Suprapubic skin (tissue), 4 donors: ENCODE measurements around the gene C6orf120. TPM values are rescaled to one million over a fixed set of nuclear protein-coding genes. Genes with fewer than 3 reads are reported as not detected.
"Not testable (repeated sequence)": the region's sequence is repeated elsewhere in the genome, so short reads cannot be mapped to it uniquely, and the experiment has no call there.

ENCODE experiments used
- DNase-seq, 2 donors: peaks; one replicate each; pipeline ENCODE4 v3.0.0-alpha.2; 2019; ENCODE audit warnings: low spot score in 2 of 2
- H3K27ac ChIP-seq: fragments of 200-600 bp; sonication (generic); one replicate; pipeline ENCODE4 v1.5.1; 2019
- H3K27me3 ChIP-seq: fragments of 200-600 bp; sonication (generic); one replicate; pipeline ENCODE4 v1.5.1; 2019
- H3K36me3 ChIP-seq: fragments of 200-600 bp; sonication (generic); one replicate; pipeline ENCODE4 v1.5.1; 2019
- H3K4me1 ChIP-seq: fragments of 200-600 bp; sonication (generic); one replicate; pipeline ENCODE4 v1.5.1; 2019
- H3K4me3 ChIP-seq: fragments of 200-600 bp; sonication (generic); one replicate; pipeline ENCODE4 v1.5.1; 2019; ENCODE audit warnings: mild to moderate bottlenecking
- H3K9me3 ChIP-seq: fragments of 200-600 bp; sonication (generic); one replicate; pipeline ENCODE4 v1.5.1; 2019
- CTCF ChIP-seq, 2 donors: fragments of 200-600 bp in 1 of 2; fragments of 450-650 bp in 1 of 2; sonication (generic) in 1 of 2; IDR thresholded peaks; one replicate each; pipeline ENCODE4 v1.5.1; 2016 to 2019; ENCODE audit warnings: antibody characterized with exemption in 2 of 2, mild to moderate bottlenecking in 1 of 2, moderate library complexity in 1 of 2
- EP300 ChIP-seq: sonication (generic); formaldehyde crosslinking; IDR thresholded peaks from one replicate; pipeline ENCODE4 v1.6.1; 2017; ENCODE audit warnings: antibody characterized with exemption
- POLR2A ChIP-seq, 2 donors: fragments of 450-650 bp; IDR thresholded peaks; one replicate each; pipeline ENCODE4 v1.6.1; 2017; ENCODE audit warnings: antibody characterized with exemption in 2 of 2, mild to moderate bottlenecking in 2 of 2, moderate library complexity in 2 of 2
- POLR2AphosphoS5 ChIP-seq, 3 donors: sonication (generic); formaldehyde crosslinking; IDR thresholded peaks; one replicate each; pipeline ENCODE4 v1.6.1; 2017; ENCODE audit warnings: antibody characterized with exemption in 3 of 3
- WGBS: methylation state at CpG from one replicate; pipeline ENCODE4 v1.1.5; 2018; 5-methylcytosine and 5-hydroxymethylcytosine counted together
- total RNA-seq, 4 donors: library from RNA; depleted of rRNA; stranded (reverse); fragments of >200 nt; gene quantifications; one replicate each; pipeline ENCODE4 v1.1.0, GENCODE V29; 2016

The C6orf120 gene
- total RNA-seq, 4 donors from 2014 or later: 19.4 to 23.1 (median 20.1) TPM

- H3K9me3 ChIP-seq: no peaks in the 10 kb centered on the region
- H3K4me3 ChIP-seq: no peak overlapping the region
- H3K36me3 ChIP-seq: no peaks in the 10 kb centered on the region
- H3K27ac ChIP-seq: no peak overlapping the region
- TF ChIP-seq POLR2A (IDR thresholded peaks at IDR 0.05): no peak
- no peak for TF ChIP-seq CTCF (IDR thresholded peaks at IDR 0.05)
- no peak for TF ChIP-seq EP300
- TF ChIP-seq POLR2AphosphoS5 (IDR thresholded peaks at IDR 0.05): no peak
- H3K4me1 ChIP-seq: peaks cover 9% of the 10 kb centered on the region
- WGBS: 76% methylated on average over 5 of the region's 5 CpGs
- no peak for DNase-seq
- H3K27me3 ChIP-seq: no peaks in the 10 kb centered on the region
Measured at GRCh38 chr6:169695131-169695530, 6.8 kb upstream of the C6orf120 start.

GRCh38 chr6:169697115-169697514, 4.8 kb upstream of the C6orf120 start:
- 89% methylated on average over 10 of the region's 10 CpGs for WGBS
- H3K27me3 ChIP-seq, H3K36me3 ChIP-seq, H3K27ac ChIP-seq, H3K9me3 ChIP-seq, DNase-seq, H3K4me3 ChIP-seq: not testable (repeated sequence)
- H3K4me1 ChIP-seq: peaks cover 23% of the 10 kb centered on the region

- Histone ChIP-seq H3K27ac (no peak overlapping the region), H3K27me3 (no peaks in the 10 kb centered on the region), H3K36me3 (no peaks in the 10 kb centered on the region), H3K9me3 (no peaks in the 10 kb centered on the region), H3K4me3 (peak overlapping the region; percentile 80), H3K4me1 (peaks cover 46% of the 10 kb centered on the region)
- WGBS: 37% methylated on average over 5 of the region's 5 CpGs
- no peak for DNase-seq
- no peak for TF ChIP-seq CTCF (IDR thresholded peaks at IDR 0.05)
Measured at GRCh38 chr6:169700296-169700695, 1.6 kb upstream of the C6orf120 start.

- Histone ChIP-seq H3K9me3 (no peaks in the 10 kb centered on the region), H3K4me1 (peaks cover 46% of the 10 kb centered on the region), H3K27ac (peak overlapping the region; percentile 91), H3K27me3 (no peaks in the 10 kb centered on the region), H3K36me3 (no peaks in the 10 kb centered on the region), H3K4me3 (peak overlapping the region; percentile 80)
- WGBS: under 1% methylated on average over 22 of the region's 54 CpGs
- TF ChIP-seq POLR2AphosphoS5 (IDR thresholded peaks at IDR 0.05): no peak
- no peak for TF ChIP-seq CTCF (IDR thresholded peaks at IDR 0.05)
- TF ChIP-seq EP300: no peak
- no peak for TF ChIP-seq POLR2A (IDR thresholded peaks at IDR 0.05)
- DNase-seq: no peak
Measured at GRCh38 chr6:169701311-169701953, 494 bp upstream of the C6orf120 start.

- TF ChIP-seq POLR2A (IDR thresholded peaks at IDR 0.05): no peak
- peaks cover 46% of the 10 kb centered on the region for H3K4me1 ChIP-seq
- peak overlapping the region; percentile 91 for H3K27ac ChIP-seq
- WGBS: 14% methylated on average over 5 of the region's 22 CpGs
- DNase-seq: no peak
- no peaks in the 10 kb centered on the region for H3K27me3 ChIP-seq
- H3K36me3 ChIP-seq: no peaks in the 10 kb centered on the region
- peak overlapping the region; percentile 80 for H3K4me3 ChIP-seq
- H3K9me3 ChIP-seq: no peaks in the 10 kb centered on the region
Measured at GRCh38 chr6:169702840-169703246, 917 bp downstream of the C6orf120 start.

- 95% methylated on average over 2 of the region's 2 CpGs for WGBS
- Histone ChIP-seq H3K27me3 (no peaks in the 10 kb centered on the region), H3K4me1 (peaks cover 20% of the 10 kb centered on the region), H3K27ac (no peak overlapping the region), H3K9me3 (no peaks in the 10 kb centered on the region), H3K36me3 (peaks cover 35% of the 10 kb centered on the region), H3K4me3 (no peak overlapping the region)
- DNase-seq: no peak
- TF ChIP-seq EP300 (no peak), POLR2A (IDR thresholded peaks at IDR 0.05) (no peak), POLR2AphosphoS5 (IDR thresholded peaks at IDR 0.05) (no peak), CTCF (IDR thresholded peaks at IDR 0.05) (no peak)
Measured at GRCh38 chr6:169707772-169708171, 5.8 kb downstream of the C6orf120 start.
